ENCODE data around the gene MAGI2. TPM values are rescaled to one million over a fixed set of nuclear protein-coding genes. Genes with fewer than 3 reads are reported as not detected.

MAGI2 gene
- total RNA-seq, 3 donors from 2014 or later (not counting 1 experiment from before 2014, with no cell fraction given) = 0.09 to 0.48 (median 0.27) TPM

DNA sequence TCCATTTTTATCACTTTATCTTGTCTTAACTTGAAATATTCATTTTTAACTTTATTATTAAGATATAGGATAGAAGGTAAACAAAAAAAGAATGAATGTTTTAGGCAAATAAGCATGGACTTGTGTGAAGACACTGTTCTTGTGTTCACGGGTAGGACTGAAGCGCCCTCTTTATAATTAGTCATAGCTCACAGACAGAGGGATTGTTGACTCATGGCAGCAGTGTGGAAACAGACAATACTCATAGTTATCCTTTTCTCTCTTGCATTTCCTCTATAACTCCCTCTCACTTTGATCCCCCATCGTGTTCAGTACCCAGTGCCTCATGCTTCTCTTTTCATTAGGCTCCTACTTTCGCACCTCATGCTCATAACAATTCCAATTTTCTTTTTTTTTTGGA is 923.1 kb downstream of the MAGI2 start:
- no peak overlapping the region for H3K4me3 ChIP-seq (ENCODE audit: low read length)
- ATAC-seq (no peak), DNase-seq (no peak)
- H3K36me3 Mint-ChIP-seq = no peaks in the 10 kb centered on the region
- peaks cover 3% of the 10 kb centered on the region in 2 donors for H3K9me3 Mint-ChIP-seq
- no peaks in the 10 kb centered on the region for H3K4me1 ChIP-seq (ENCODE audit: control insufficient read depth, insufficient read depth, low read length)
- intact Hi-C loops (cut with micrococcal nuclease) = no loop called here
- H3K27me3 ChIP-seq (ENCODE audit: control insufficient read depth, insufficient read depth, low read length) = no peaks in the 10 kb centered on the region
- H3K4me3 Mint-ChIP-seq = no peak overlapping the region
- H3K36me3 ChIP-seq (ENCODE audit: control insufficient read depth, insufficient read depth, low read length) = no peaks in the 10 kb centered on the region
- TF ChIP-seq, protein P1, sequence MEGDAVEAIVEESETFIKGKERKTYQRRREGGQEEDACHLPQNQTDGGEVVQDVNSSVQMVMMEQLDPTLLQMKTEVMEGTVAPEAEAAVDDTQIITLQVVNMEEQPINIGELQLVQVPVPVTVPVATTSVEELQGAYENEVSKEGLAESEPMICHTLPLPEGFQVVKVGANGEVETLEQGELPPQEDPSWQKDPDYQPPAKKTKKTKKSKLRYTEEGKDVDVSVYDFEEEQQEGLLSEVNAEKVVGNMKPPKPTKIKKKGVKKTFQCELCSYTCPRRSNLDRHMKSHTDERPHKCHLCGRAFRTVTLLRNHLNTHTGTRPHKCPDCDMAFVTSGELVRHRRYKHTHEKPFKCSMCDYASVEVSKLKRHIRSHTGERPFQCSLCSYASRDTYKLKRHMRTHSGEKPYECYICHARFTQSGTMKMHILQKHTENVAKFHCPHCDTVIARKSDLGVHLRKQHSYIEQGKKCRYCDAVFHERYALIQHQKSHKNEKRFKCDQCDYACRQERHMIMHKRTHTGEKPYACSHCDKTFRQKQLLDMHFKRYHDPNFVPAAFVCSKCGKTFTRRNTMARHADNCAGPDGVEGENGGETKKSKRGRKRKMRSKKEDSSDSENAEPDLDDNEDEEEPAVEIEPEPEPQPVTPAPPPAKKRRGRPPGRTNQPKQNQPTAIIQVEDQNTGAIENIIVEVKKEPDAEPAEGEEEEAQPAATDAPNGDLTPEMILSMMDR (IDR thresholded peaks at IDR 0.05) = no peak
- no peak overlapping the region for H3K27ac ChIP-seq (ENCODE audit: low read length)
- no peaks in the 10 kb centered on the region for H3K4me1 Mint-ChIP-seq
- H3K27ac Mint-ChIP-seq = no peak overlapping the region
- no peaks in the 10 kb centered on the region for H3K9me3 ChIP-seq (ENCODE audit: control insufficient read depth, insufficient read depth, low read length)
- 91% methylated on average over 4 of the region's 4 CpGs for WGBS (ENCODE audit: insufficient coverage)
- H3K27me3 Mint-ChIP-seq (ENCODE audit: low read depth in 2 of 2) = no peaks in the 10 kb centered on the region

DNA sequence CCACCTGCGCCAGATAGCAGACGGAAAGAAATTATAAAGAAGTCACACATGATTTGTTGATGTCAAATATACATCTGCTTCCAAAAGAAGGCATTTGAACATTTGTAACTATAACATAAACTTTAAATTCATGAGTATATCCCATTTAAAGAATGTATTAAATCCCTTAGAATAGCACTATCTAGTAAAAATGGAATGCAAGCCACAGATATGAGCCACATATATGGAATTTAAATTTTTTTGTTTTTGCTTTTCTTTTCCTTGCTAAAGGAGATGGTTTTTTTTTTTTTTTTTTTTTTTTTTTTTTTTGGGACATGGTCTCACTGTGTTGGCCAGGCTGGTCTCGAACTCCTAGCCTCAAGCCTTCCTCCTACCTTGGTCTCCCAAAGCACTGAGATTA is 924.1 kb downstream of the MAGI2 start:
- intact Hi-C loops (cut with micrococcal nuclease) = no loop called here
- no peaks in the 10 kb centered on the region for H3K9me3 ChIP-seq (ENCODE audit: control insufficient read depth, insufficient read depth, low read length)
- 100% methylated on average over 2 of the region's 3 CpGs for WGBS (ENCODE audit: insufficient coverage)
- Mint-ChIP-seq H3K4me1 (no peaks in the 10 kb centered on the region), H3K27me3 (ENCODE audit: low read depth in 2 of 2) (no peaks in the 10 kb centered on the region), H3K9me3 (peaks cover 3% of the 10 kb centered on the region in 2 donors), H3K36me3 (no peaks in the 10 kb centered on the region), H3K27ac (no peak overlapping the region), H3K4me3 (no peak overlapping the region)
- no peaks in the 10 kb centered on the region for H3K4me1 ChIP-seq (ENCODE audit: control insufficient read depth, insufficient read depth, low read length)
- H3K36me3 ChIP-seq (ENCODE audit: control insufficient read depth, insufficient read depth, low read length) = no peaks in the 10 kb centered on the region
- H3K4me3 ChIP-seq (ENCODE audit: low read length) = no peak overlapping the region
- TF ChIP-seq, protein P1 (IDR thresholded peaks at IDR 0.05) = no peak
- ATAC-seq (no peak), DNase-seq (no peak)
- no peak overlapping the region for H3K27ac ChIP-seq (ENCODE audit: low read length)
- H3K27me3 ChIP-seq (ENCODE audit: control insufficient read depth, insufficient read depth, low read length) = no peaks in the 10 kb centered on the region

DNA sequence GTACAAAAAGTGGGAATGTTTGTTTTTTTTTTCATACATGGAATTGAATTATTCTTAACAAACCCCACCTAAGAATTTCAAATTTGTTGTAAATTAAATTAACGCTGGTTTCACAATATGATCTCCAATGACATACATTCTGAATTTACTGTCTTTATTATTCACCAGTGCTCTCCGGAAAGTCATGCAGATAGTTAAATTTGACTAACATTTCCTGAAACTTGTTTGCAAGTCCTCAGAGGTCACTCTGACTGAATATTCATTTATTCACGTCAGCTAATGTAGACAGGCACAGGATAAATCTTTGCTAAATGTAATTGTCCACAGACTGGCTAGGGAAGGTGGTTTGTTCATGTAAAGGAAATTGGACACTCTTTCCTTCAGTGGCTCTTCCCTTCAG is 924.5 kb downstream of the MAGI2 start:
- H3K27me3 Mint-ChIP-seq (ENCODE audit: low read depth in 2 of 2) = no peaks in the 10 kb centered on the region
- WGBS (ENCODE audit: insufficient coverage) = 90% methylated on average over 3 of the region's 3 CpGs
- H3K9me3 ChIP-seq (ENCODE audit: control insufficient read depth, insufficient read depth, low read length) = no peaks in the 10 kb centered on the region
- no peaks in the 10 kb centered on the region for H3K27me3 ChIP-seq (ENCODE audit: control insufficient read depth, insufficient read depth, low read length)
- H3K4me1 ChIP-seq (ENCODE audit: control insufficient read depth, insufficient read depth, low read length) = no peaks in the 10 kb centered on the region
- H3K27ac Mint-ChIP-seq = no peak overlapping the region
- no peak overlapping the region for H3K4me3 ChIP-seq (ENCODE audit: low read length)
- no peaks in the 10 kb centered on the region for H3K4me1 Mint-ChIP-seq
- no peak overlapping the region for H3K4me3 Mint-ChIP-seq
- no peaks in the 10 kb centered on the region for H3K36me3 Mint-ChIP-seq
- TF ChIP-seq, protein P1 (IDR thresholded peaks at IDR 0.05) = no peak
- H3K9me3 Mint-ChIP-seq = peaks cover 3% of the 10 kb centered on the region in 2 donors
- no peaks in the 10 kb centered on the region for H3K36me3 ChIP-seq (ENCODE audit: control insufficient read depth, insufficient read depth, low read length)
- intact Hi-C loops (cut with micrococcal nuclease) = no loop called here
- ATAC-seq (no peak), DNase-seq (no peak)
- no peak overlapping the region for H3K27ac ChIP-seq (ENCODE audit: low read length)

DNA sequence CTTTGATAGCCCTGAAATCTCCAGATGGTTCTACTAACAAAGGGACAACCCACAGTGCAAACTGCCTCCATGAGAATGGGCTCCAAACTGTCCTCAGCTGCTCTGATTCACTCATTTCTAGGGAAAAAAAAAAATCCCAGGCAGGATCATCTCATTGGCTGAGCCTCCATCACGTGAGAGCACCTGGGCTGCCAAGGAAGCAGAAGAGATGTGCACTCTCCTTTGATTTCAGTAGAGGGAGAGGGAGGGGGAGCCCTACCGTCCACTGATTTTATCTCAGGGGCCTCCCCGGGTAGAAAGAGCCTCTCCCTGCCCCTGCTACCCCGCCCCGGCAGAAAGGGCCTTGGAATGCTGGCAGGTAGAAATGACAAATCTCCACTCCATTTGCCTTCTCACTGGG is 929.5 kb downstream of the MAGI2 start:
- DNase-seq (no peak), ATAC-seq (no peak)
- H3K27ac Mint-ChIP-seq = no peak overlapping the region
- peaks cover 3% of the 10 kb centered on the region for H3K9me3 ChIP-seq (ENCODE audit: control insufficient read depth, insufficient read depth, low read length)
- peaks cover 2 to 5% of the 10 kb centered on the region in 2 donors for H3K9me3 Mint-ChIP-seq
- WGBS (ENCODE audit: insufficient coverage) = 81% methylated on average over 3 of the region's 5 CpGs
- H3K4me3 Mint-ChIP-seq = no peak overlapping the region
- intact Hi-C loops (cut with micrococcal nuclease) = no loop called here
- H3K4me3 ChIP-seq (ENCODE audit: low read length) = no peak overlapping the region
- H3K4me1 ChIP-seq (ENCODE audit: control insufficient read depth, insufficient read depth, low read length) = no peaks in the 10 kb centered on the region
- TF ChIP-seq, protein P1 (IDR thresholded peaks at IDR 0.05) = no peak
- H3K27ac ChIP-seq (ENCODE audit: low read length) = no peak overlapping the region
- no peaks in the 10 kb centered on the region for H3K36me3 Mint-ChIP-seq
- H3K27me3 ChIP-seq (ENCODE audit: control insufficient read depth, insufficient read depth, low read length) = no peaks in the 10 kb centered on the region
- no peaks in the 10 kb centered on the region for H3K27me3 Mint-ChIP-seq (ENCODE audit: low read depth in 2 of 2)
- no peaks in the 10 kb centered on the region for H3K4me1 Mint-ChIP-seq
- H3K36me3 ChIP-seq (ENCODE audit: control insufficient read depth, insufficient read depth, low read length) = no peaks in the 10 kb centered on the region

All from natural killer cell (primary cell).